ENCODE measurements around the gene CCDC90B. TPM values are rescaled to one million over a fixed set of nuclear protein-coding genes. Genes with fewer than 3 reads are reported as not detected.

CCDC90B gene
- total RNA-seq, 1 experiment from 2014 or later: 35.9 TPM

DNA sequence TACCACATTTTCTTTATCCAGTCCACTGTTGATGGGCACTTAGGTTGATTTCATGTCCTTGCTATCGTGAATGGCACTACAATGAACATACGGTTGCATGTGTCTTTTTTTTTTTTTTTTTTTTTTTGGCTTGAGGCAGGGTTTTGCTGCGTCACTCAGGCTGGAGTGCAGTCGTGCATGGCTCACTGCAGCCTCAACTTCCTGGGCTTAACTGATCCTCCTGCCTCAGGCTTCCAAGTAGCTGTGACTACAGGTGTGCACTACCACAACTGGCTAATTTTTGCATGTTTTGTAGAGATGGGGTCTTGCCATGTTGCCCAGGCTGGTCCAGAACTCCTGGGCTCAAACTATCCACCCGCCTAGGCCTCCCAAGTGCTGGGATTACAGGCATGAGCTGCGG is 1.5 kb upstream of the CCDC90B start:
- H3K14ac ChIP-seq (ENCODE audit: insufficient read depth, low read length): no peak overlapping the region
- no peak overlapping the region for H3K4ac ChIP-seq (ENCODE audit: low read depth, low read length)
- no peaks in the 10 kb centered on the region for H3K27me3 ChIP-seq (ENCODE audit: insufficient read depth, low read length)
- no peaks in the 10 kb centered on the region for H3K79me1 ChIP-seq (ENCODE audit: insufficient read depth, low read depth, low read length, poor library complexity, severe bottlenecking)
- H2BK5ac ChIP-seq (ENCODE audit: insufficient read length, low read length): no peak overlapping the region
- WGBS (ENCODE audit: extremely low coverage, insufficient read length, low lambda C conversion rate): no CpG with 5 or more reads among the region's 6 CpGs
- H3K79me2 ChIP-seq (ENCODE audit: insufficient read depth, low read length): peaks cover 4% of the 10 kb centered on the region; the same call in 1 of the 2 replicates
- H3K9ac ChIP-seq (ENCODE audit: extremely low read depth, insufficient read length, low read length): no peak overlapping the region
- H2AK5ac ChIP-seq (ENCODE audit: insufficient read length, low read length): no peak overlapping the region
- Mint-ChIP-seq H3K27me3 (ENCODE audit: low read depth) (no peaks in the 10 kb centered on the region), H3K4me3 (no peak overlapping the region), H3K27ac (no peak overlapping the region), H3K4me1 (peaks cover 17 to 23% of the 10 kb centered on the region in 2 experiments), H3K36me3 (ENCODE audit: insufficient read depth in 1 of 3, low read depth in 3 of 3) (no peaks in the 10 kb centered on the region), H3K9me3 (no peaks in the 10 kb centered on the region; a peak in 1 of 5 replicates)
- no peaks in the 10 kb centered on the region for H3K9me3 ChIP-seq (ENCODE audit: control insufficient read depth, low read depth, low read length)
- H4K20me1 ChIP-seq (ENCODE audit: control insufficient read depth, insufficient read depth, insufficient read length): no peaks in the 10 kb centered on the region
- no peak overlapping the region for H3T11ph ChIP-seq (ENCODE audit: low read length)
- no peak overlapping the region for H3K18ac ChIP-seq (ENCODE audit: insufficient read length, low read depth, low read length)
- DNase-seq: no peak
- no peak overlapping the region for H4K8ac ChIP-seq (replicated peaks; ENCODE audit: insufficient read length, low read depth, low read length)
- peaks cover 5% of the 10 kb centered on the region for H3K23me2 ChIP-seq (ENCODE audit: insufficient read length, low read depth, low read length, poor library complexity, severe bottlenecking)
- H4K91ac ChIP-seq (ENCODE audit: insufficient read length, low read depth, low read length): no peak overlapping the region
- TF ChIP-seq, protein P1, sequence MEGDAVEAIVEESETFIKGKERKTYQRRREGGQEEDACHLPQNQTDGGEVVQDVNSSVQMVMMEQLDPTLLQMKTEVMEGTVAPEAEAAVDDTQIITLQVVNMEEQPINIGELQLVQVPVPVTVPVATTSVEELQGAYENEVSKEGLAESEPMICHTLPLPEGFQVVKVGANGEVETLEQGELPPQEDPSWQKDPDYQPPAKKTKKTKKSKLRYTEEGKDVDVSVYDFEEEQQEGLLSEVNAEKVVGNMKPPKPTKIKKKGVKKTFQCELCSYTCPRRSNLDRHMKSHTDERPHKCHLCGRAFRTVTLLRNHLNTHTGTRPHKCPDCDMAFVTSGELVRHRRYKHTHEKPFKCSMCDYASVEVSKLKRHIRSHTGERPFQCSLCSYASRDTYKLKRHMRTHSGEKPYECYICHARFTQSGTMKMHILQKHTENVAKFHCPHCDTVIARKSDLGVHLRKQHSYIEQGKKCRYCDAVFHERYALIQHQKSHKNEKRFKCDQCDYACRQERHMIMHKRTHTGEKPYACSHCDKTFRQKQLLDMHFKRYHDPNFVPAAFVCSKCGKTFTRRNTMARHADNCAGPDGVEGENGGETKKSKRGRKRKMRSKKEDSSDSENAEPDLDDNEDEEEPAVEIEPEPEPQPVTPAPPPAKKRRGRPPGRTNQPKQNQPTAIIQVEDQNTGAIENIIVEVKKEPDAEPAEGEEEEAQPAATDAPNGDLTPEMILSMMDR (conservative IDR thresholded peaks at IDR 0.05): no peak
- no peak overlapping the region for H3K27ac ChIP-seq (ENCODE audit: insufficient read length, low read depth, low read length)
- H2BK120ac ChIP-seq (ENCODE audit: low read depth, low read length, poor library complexity, severe bottlenecking): no peak overlapping the region
- no peaks in the 10 kb centered on the region for H3K4me1 ChIP-seq (ENCODE audit: insufficient read depth, low read length)
- H2BK20ac ChIP-seq (ENCODE audit: low read depth, low read length, poor library complexity, severe bottlenecking): no peak overlapping the region
- no peak overlapping the region for H2AFZ ChIP-seq (ENCODE audit: low read length)
- no peak overlapping the region for H2BK15ac ChIP-seq (ENCODE audit: low read depth, low read length)
- H2BK12ac ChIP-seq (ENCODE audit: insufficient read length, low read depth, low read length): no peak overlapping the region
- no peak overlapping the region for H4K5ac ChIP-seq (ENCODE audit: insufficient read length, low read depth, low read length)
- no peak overlapping the region for H3K56ac ChIP-seq (ENCODE audit: insufficient read length, low read depth, low read length)
- no peak overlapping the region for H3K4me2 ChIP-seq (ENCODE audit: insufficient read depth, insufficient read length, low read length)
- H3K23ac ChIP-seq (ENCODE audit: insufficient read length, low read depth, low read length): no peak overlapping the region
